HG02571 (cell line): ENCODE results near the gene CYP27B1.

Experiments used
- ATAC-seq: cut with Tn5 transposase; IDR thresholded peaks from one replicate; pipeline ENCODE4 v1.9.1; 2021; ENCODE audit warnings: mild to moderate bottlenecking, moderate library complexity; ENCODE audit not compliant: unreplicated experiment

Gene CYP27B1

GRCh38 chr12:57767305-57767698 lies 424 bp upstream of the CYP27B1 start:
- no peak for ATAC-seq

- ATAC-seq = no peak
Measured at GRCh38 chr12:57765698-57766463, 997 bp downstream of the CYP27B1 start.

GRCh38 chr12:57765003-57765697 lies 1.7 kb downstream of the CYP27B1 start:
- ATAC-seq = peak; percentile 57

- ATAC-seq = no peak
Measured at GRCh38 chr12:57764662-57765002, 2.2 kb downstream of the CYP27B1 start.

GRCh38 chr12:57763881-57764661 lies 2.8 kb downstream of the CYP27B1 start:
- no peak for ATAC-seq

- ATAC-seq = no peak
Measured at GRCh38 chr12:57762463-57762862, 4.4 kb downstream of the CYP27B1 start.

- no peak for ATAC-seq
Measured at GRCh38 chr12:57761391-57761998, 5.4 kb downstream of the CYP27B1 start.

- no peak for ATAC-seq
Measured at GRCh38 chr12:57760347-57760982, 6.4 kb downstream of the CYP27B1 start.

- no peak for ATAC-seq
Measured at GRCh38 chr12:57759360-57759980, 7.4 kb downstream of the CYP27B1 start.

- ATAC-seq = no peak
Measured at GRCh38 chr12:57758552-57759359, 8.1 kb downstream of the CYP27B1 start.

GRCh38 chr12:57757771-57758170 lies 9.1 kb downstream of the CYP27B1 start:
- no peak for ATAC-seq

GRCh38 chr12:57756406-57757341 lies 10.2 kb downstream of the CYP27B1 start:
- ATAC-seq = no peak

GRCh38 chr12:57755454-57756372 lies 11.2 kb downstream of the CYP27B1 start:
- ATAC-seq = no peak

GRCh38 chr12:57755194-57755453 lies 11.8 kb downstream of the CYP27B1 start:
- no peak for ATAC-seq

GRCh38 chr12:57754411-57755193 lies 12.3 kb downstream of the CYP27B1 start, which contains the start of gene MARCHF9:
TSS of gene MARCHF9 (plus strand) at chr12:57755103. CDS start at chr12:57755529, 426 bp downstream.
- ATAC-seq = peak; percentile 35

- no peak for ATAC-seq
Measured at GRCh38 chr12:57753756-57754337, 13.0 kb downstream of the CYP27B1 start.

- ATAC-seq = no peak
Measured at GRCh38 chr12:57752668-57753000, 14.2 kb downstream of the CYP27B1 start.
